Neural progenitor cell (in vitro differentiated cells): ENCODE data around the gene FBXW10B.
"Not testable (repeated sequence)": the region's sequence is repeated elsewhere in the genome, so short reads cannot be mapped to it uniquely, and the experiment has no call there.

Source experiments
- CTCF ChIP-seq: fragments of 200-600 bp; sonication (generic); IDR thresholded peaks from 2 replicates; pipeline ENCODE4 v1.5.1; 2017; ENCODE audit warnings: antibody characterized with exemption, mild to moderate bottlenecking
- EZH2 ChIP-seq: fragments of 200-600 bp; sonication (generic); IDR thresholded peaks from 2 replicates; pipeline ENCODE4 v1.6.1; 2017; ENCODE audit warnings: antibody characterized with exemption, mild to moderate bottlenecking, moderate library complexity

- TF ChIP-seq CTCF, EZH2: not testable (repeated sequence)
Observed at GRCh38 chr17:15642505-15643251, 23.2 kb upstream of the FBXW10B start.
